ENCODE results near the gene HOXA13.

DNA sequence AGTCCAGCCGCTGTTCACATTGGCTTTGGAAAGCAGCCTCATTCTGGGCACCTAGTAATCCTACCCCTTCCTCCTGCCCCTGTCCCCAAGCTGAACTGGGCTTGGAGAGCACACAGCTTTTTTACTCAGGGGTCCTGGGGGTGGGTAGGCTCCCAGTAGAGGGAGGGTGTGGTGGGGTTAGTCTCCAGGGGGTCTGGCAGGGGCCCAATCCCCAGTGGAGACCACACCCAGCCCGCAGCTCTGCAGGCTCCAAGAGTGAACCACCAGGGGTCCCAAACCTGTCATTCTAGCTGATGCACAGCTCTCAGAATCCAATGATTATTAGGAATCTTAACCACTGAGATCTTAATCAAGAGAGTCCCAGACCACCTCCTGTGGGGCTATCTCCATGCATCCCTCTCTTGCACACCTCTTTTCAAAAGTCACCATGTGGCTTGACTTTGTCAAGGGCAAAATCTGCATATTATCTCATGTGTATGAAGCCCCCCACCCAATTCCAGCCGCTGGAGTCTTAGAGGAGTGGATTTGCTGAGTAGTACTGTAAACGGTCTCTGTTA is 17.5 kb downstream of the HOXA13 start:
- no peak for TF ChIP-seq CHD2 (IDR thresholded peaks at IDR 0.05; ENCODE audit: borderline replicate concordance, low read depth, low read length)
- no peak for TF ChIP-seq MYC (IDR thresholded peaks at IDR 0.05; ENCODE audit: insufficient read depth, insufficient read length, insufficient replicate concordance, low read length, severe bottlenecking)
- TF ChIP-seq JUNB (IDR thresholded peaks at IDR 0.05), result no peak
- TF ChIP-seq TAF1 (IDR thresholded peaks at IDR 0.05; ENCODE audit: borderline replicate concordance, low read depth, low read length), result no peak
- no peak for TF ChIP-seq POLR2A (IDR thresholded peaks at IDR 0.05; ENCODE audit: low read depth, low read length)
- TF ChIP-seq, protein P1, sequence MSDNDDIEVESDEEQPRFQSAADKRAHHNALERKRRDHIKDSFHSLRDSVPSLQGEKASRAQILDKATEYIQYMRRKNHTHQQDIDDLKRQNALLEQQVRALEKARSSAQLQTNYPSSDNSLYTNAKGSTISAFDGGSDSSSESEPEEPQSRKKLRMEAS (IDR thresholded peaks at IDR 0.05; ENCODE audit: low read depth, low read length), result no peak
- no peak for TF ChIP-seq ZNF592 (IDR thresholded peaks at IDR 0.05)
- no peak for TF ChIP-seq FOS (IDR thresholded peaks at IDR 0.05; ENCODE audit: borderline replicate concordance, extremely low read depth, insufficient read length)
